ENCODE data around the gene TAS1R2.

The TAS1R2 gene

GRCh38 chr1:18796950-18797349 is 62.5 kb downstream of the TAS1R2 start:
- DNase-seq, result no peak

GRCh38 chr1:18795002-18795689 is 64.3 kb downstream of the TAS1R2 start:
- DNase-seq, result no peak

GRCh38 chr1:18794561-18794960 is 64.9 kb downstream of the TAS1R2 start:
- peak; percentile 43 for DNase-seq

- DNase-seq, result no peak
Measured at GRCh38 chr1:18794051-18794450, 65.4 kb downstream of the TAS1R2 start.

GRCh38 chr1:18793164-18793563 is 66.3 kb downstream of the TAS1R2 start:
- DNase-seq, result no peak

- DNase-seq, result no peak
Measured at GRCh38 chr1:18792747-18793146, 66.7 kb downstream of the TAS1R2 start.
